ENCODE results near the gene CTAG1B. TPM values are rescaled to one million over a fixed set of nuclear protein-coding genes. Genes with fewer than 3 reads are reported as not detected.
"Not testable (repeated sequence)": the region's sequence is repeated elsewhere in the genome, so short reads cannot be mapped to it uniquely, and the experiment has no call there.

Gene CTAG1B
- polyA plus RNA-seq, 1 experiment, result not detected

- DNase-seq (ENCODE audit: low read depth), result no peak
- TF ChIP-seq CTCF (IDR thresholded peaks at IDR 0.05; ENCODE audit: insufficient read depth, low read depth, low read length), result no peak
- POLR2A ChIA-PET, result interaction anchor here (0.6 kb wide), 1 partner anchor 14 kb away, joined by 6 read pairs; no protein-coding TSS in a partner anchor
- CTCF ChIA-PET, result interaction anchor here (0.9 kb wide), 1 partner anchor 154 kb away, joined by 3 read pairs; no protein-coding TSS in a partner anchor
- Histone ChIP-seq H3K36me3 (ENCODE audit: control insufficient read depth, insufficient read depth, low read length) (no peaks in the 10 kb centered on the region), H3K4me3 (ENCODE audit: low read depth, low read length) (no peak overlapping the region), H3K27me3 (ENCODE audit: control insufficient read depth, insufficient read depth, low read length) (peaks cover 18% of the 10 kb centered on the region)
Measured at GRCh38 chrX:154595559-154596249, 23.4 kb downstream of the CTAG1B start.

GRCh38 chrX:154594491-154594890, 24.6 kb downstream of the CTAG1B start:
- TF ChIP-seq CTCF (IDR thresholded peaks at IDR 0.05; ENCODE audit: insufficient read depth, low read depth, low read length), result no peak
- Histone ChIP-seq H3K36me3 (ENCODE audit: control insufficient read depth, insufficient read depth, low read length) (no peaks in the 10 kb centered on the region), H3K4me3 (ENCODE audit: low read depth, low read length) (no peak overlapping the region), H3K27me3 (ENCODE audit: control insufficient read depth, insufficient read depth, low read length) (peaks cover 18% of the 10 kb centered on the region)
- ChIA-PET POLR2A (no interaction called here), CTCF (no interaction called here)
- DNase-seq (ENCODE audit: low read depth), result no peak

- H3K27me3 ChIP-seq (ENCODE audit: control insufficient read depth, insufficient read depth, low read length), result peaks cover 18% of the 10 kb centered on the region
- POLR2A ChIA-PET, result no interaction called here
- H3K4me3 ChIP-seq (ENCODE audit: low read depth, low read length), result no peak overlapping the region
- CTCF ChIA-PET, result no interaction called here
- TF ChIP-seq CTCF (IDR thresholded peaks at IDR 0.05; ENCODE audit: insufficient read depth, low read depth, low read length), result no peak
- no peak for DNase-seq (ENCODE audit: low read depth)
- no peaks in the 10 kb centered on the region for H3K36me3 ChIP-seq (ENCODE audit: control insufficient read depth, insufficient read depth, low read length)
Measured at GRCh38 chrX:154593201-154593600, 25.9 kb downstream of the CTAG1B start.

GRCh38 chrX:154592505-154592904, 26.6 kb downstream of the CTAG1B start:
- Histone ChIP-seq H3K36me3 (ENCODE audit: control insufficient read depth, insufficient read depth, low read length) (no peaks in the 10 kb centered on the region), H3K4me3 (ENCODE audit: low read depth, low read length) (no peak overlapping the region), H3K27me3 (ENCODE audit: control insufficient read depth, insufficient read depth, low read length) (peaks cover 18% of the 10 kb centered on the region)
- ChIA-PET CTCF (no interaction called here), POLR2A (no interaction called here)
- TF ChIP-seq CTCF (IDR thresholded peaks at IDR 0.05; ENCODE audit: insufficient read depth, low read depth, low read length), result no peak
- no peak for DNase-seq (ENCODE audit: low read depth)

GRCh38 chrX:154590415-154590814, 28.7 kb downstream of the CTAG1B start:
- H3K27me3 ChIP-seq (ENCODE audit: control insufficient read depth, insufficient read depth, low read length), result peaks cover 18% of the 10 kb centered on the region
- H3K36me3 ChIP-seq (ENCODE audit: control insufficient read depth, insufficient read depth, low read length); DNase-seq (ENCODE audit: low read depth); CTCF ChIA-PET; POLR2A ChIA-PET; H3K4me3 ChIP-seq (ENCODE audit: low read depth, low read length): not testable (repeated sequence)

- H3K27me3 ChIP-seq (ENCODE audit: control insufficient read depth, insufficient read depth, low read length); H3K36me3 ChIP-seq (ENCODE audit: control insufficient read depth, insufficient read depth, low read length); CTCF ChIA-PET; DNase-seq (ENCODE audit: low read depth); POLR2A ChIA-PET; H3K4me3 ChIP-seq (ENCODE audit: low read depth, low read length): not testable (repeated sequence)
Measured at GRCh38 chrX:154584585-154585183, 34.4 kb downstream of the CTAG1B start, which contains the start of gene CTAG1A. TSS of gene CTAG1A (plus strand) at chrX:154585133. CDS start at chrX:154585207, 74 bp downstream.

GRCh38 chrX:154582994-154583393, 36.1 kb downstream of the CTAG1B start:
- H3K27me3 ChIP-seq (ENCODE audit: control insufficient read depth, insufficient read depth, low read length); POLR2A ChIA-PET; H3K4me3 ChIP-seq (ENCODE audit: low read depth, low read length); H3K36me3 ChIP-seq (ENCODE audit: control insufficient read depth, insufficient read depth, low read length); CTCF ChIA-PET; DNase-seq (ENCODE audit: low read depth): not testable (repeated sequence)

GRCh38 chrX:154575076-154575475, 44.0 kb downstream of the CTAG1B start:
- CTCF ChIA-PET, result not testable (repeated sequence)

GRCh38 chrX:154573061-154573460, 46.0 kb downstream of the CTAG1B start:
- H3K36me3 ChIP-seq (ENCODE audit: control insufficient read depth, insufficient read depth, low read length); CTCF ChIA-PET; H3K27me3 ChIP-seq (ENCODE audit: control insufficient read depth, insufficient read depth, low read length); POLR2A ChIA-PET; H3K4me3 ChIP-seq (ENCODE audit: low read depth, low read length); DNase-seq (ENCODE audit: low read depth): not testable (repeated sequence)

More at GRCh38 chrX:154575076-154575475, 44.0 kb downstream of the CTAG1B start:
- H3K36me3 ChIP-seq (ENCODE audit: control insufficient read depth, insufficient read depth, low read length); DNase-seq (ENCODE audit: low read depth); H3K27me3 ChIP-seq (ENCODE audit: control insufficient read depth, insufficient read depth, low read length); POLR2A ChIA-PET; H3K4me3 ChIP-seq (ENCODE audit: low read depth, low read length): not testable (repeated sequence)
